ENCODE results near the gene MEGF6.
"Not testable (repeated sequence)": the region's sequence is repeated elsewhere in the genome, so short reads cannot be mapped to it uniquely, and the experiment has no call there.

Gene MEGF6

DNA sequence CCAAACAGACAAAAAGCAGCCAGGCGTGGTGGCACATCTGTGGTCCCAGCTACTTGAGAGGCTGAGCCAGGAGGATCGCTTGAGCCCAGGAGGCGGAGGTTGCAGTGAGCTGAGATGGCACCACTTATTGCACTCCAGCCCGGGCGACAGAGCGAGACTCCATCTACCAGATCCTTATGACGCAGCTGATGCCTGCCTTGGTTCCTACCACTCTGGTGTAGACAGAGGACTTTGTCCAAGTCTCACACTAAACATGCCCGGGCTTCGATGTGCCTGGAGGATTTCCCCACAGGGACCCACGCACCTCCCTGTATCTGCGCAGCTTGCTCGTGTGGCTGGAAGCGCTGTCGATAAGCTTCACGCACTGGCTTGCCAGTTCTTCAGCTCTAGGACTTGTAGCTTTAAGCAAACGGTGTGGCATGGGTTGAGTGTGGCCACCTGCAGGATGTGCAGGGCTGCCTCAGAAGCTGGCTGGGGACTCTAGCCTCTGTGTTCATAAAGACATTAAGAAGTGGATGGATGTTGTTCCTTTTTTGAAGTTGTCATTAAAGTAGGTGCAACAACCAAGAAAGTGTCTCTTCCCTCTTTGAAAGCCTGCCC is 18.4 kb upstream of the MEGF6 start:
- no peak for DNase-seq

DNA sequence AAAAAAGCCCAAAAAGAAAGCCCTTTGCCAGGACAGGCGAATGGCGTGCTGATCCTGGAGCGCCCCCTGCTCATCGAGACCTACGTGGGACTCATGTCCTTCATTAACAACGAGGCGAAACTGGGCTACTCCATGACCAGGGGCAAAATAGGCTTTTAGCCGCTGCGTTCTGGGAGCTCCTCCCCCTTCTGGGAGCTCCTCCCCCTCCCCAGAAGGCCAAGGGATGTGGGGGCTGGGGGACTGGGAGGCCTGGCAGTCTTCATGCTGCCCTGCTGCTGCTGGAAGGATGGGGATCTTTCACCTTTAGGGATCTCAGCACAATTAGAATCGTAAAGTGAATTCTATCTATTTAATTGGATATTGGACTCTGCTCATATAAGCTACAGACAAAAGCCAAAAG is 17.1 kb upstream of the MEGF6 start:
- no peak for DNase-seq

DNA sequence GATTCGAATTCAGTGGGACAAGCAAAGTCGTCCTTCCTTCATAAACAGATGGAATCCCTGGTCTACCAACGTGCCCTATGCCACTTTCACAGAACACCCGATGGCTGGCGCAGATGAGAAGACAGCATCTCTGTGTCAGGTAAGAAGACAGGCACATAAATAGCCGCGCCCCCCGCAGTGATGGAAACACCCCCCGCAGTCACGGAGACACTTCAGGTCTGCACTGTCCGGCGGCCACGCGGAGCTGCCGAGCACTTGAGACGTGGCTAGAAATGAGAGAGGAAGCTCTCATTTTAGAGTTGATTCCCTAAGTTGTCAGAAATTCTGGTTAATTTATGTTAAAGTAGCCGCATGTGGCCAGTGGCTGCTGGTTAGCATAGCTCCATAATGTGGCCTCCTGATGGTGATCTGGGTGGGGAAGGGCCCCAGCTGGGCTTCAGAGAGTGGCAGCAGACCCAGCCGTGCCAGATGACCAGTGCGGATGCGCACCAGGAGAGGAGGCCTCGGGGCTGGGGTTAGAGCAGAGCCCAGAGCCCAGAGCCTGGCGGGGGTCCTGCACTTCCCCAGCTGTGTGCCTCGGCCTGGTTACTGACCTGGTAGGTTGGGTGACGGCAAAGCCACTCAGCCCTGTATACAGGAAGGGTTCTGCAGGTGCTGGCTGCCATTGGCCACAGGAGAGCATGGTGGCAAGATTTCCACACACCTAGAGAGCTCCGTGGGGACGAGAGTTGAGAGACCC is 16.4 kb upstream of the MEGF6 start:
- no peak for DNase-seq

DNA sequence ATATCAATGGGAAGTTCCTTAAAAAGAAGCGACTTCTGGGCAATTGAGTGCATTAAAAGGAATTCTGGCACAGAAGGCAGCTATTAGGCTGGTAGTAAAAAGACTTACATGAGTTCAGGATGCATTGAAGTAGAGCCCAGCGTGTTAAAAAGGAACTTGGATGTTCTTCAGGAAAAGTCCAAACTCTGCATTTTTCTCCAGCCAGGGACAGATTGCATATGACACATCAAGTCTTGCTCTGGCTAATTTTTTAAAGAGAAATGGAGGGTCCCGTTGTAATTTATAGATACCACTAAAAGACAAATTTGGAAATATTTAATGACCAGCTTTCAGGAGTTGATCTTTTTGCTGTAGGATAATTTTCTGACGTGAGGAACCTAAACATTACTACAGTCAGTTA is 14.7 kb upstream of the MEGF6 start:
- no peak for DNase-seq

DNA sequence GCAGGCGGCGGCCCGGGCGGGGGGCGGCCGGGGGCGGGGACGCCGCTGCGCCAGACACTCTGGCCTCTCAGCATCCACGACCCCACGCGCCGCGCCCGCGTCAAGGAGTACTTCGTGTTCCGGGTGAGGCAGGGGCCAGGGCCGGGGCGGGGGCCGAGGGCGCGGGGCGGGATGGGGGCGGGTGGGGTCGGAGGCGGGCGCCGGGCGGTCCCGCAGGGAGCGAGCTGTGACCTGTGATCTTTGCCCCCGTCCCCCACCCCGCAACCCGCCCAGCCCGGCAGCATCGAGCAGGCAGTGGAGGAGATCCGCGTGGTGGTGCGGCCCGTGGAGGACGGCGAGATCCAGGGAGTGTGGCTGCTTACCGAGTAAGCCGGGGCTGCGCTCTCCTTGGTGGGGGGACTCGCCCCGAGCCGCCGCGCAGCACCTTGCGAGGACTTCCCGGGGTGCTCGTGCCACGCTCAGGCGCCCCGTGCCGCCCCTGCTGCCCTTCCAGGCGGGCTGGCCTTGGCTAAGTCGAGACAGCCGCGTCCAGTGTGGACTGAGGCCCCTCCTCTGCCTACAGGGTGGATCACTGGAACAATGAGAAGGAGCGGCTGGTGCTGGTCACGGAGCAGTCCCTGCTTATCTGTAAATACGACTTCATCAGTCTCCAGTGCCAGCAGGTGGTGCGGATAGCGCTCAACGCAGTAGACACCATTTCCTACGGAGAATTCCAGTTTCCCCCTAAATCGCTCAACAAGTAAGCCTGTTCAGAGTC is 14.0 kb upstream of the MEGF6 start:
- peak; percentile 59 for DNase-seq

DNA sequence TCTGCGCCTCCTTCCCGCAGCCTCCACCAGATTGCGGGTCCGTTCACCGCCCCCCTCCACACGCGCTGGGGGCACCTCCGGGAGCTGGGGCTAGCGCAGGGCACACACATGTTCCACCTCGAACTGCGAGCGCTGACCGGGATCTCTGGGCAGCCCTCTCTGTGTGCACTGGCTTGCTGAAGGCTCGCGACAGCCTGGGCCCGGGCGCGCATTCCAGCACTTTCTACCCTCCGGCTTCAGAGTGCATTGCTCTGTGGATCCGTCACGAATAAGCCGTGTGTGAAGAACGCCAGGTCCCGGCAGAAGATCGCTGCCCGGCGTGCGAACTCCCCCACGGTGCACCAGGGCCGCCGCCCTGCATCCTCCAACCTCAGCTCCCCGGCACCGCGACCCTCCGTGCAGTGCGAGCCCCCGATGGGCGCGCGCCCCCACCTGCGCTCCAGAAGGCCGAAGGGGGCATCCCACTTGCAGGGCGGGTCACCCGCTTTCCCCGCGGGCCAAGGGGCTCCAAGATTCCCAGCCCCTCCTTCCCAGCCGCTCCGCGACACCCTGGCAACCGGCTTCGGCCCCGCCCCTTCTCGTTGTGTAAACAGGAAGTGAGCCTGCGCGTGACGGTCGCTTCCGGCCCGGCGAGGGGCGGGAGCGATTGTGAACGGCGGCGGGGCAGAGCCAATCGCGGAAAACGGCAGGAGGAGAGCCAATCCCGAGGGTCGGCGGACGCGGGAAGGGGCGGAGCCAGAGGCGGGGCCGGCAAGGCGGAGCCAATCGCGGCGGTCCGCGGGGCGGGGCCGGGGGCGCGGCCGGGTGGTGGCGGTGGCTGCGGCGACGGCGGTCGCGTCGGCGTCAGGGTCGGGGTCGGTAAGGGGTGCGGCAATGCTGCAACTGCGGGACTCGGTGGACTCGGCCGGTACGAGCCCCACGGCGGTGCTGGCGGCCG is 13.2 kb upstream of the MEGF6 start, which contains the start of gene TPRG1L:
TSS of gene TPRG1L (plus strand) at position 816 of the 937 bp plus-strand sequence. CDS start at position 874, 58 bp downstream.
- peak; percentile 99 for DNase-seq

DNA sequence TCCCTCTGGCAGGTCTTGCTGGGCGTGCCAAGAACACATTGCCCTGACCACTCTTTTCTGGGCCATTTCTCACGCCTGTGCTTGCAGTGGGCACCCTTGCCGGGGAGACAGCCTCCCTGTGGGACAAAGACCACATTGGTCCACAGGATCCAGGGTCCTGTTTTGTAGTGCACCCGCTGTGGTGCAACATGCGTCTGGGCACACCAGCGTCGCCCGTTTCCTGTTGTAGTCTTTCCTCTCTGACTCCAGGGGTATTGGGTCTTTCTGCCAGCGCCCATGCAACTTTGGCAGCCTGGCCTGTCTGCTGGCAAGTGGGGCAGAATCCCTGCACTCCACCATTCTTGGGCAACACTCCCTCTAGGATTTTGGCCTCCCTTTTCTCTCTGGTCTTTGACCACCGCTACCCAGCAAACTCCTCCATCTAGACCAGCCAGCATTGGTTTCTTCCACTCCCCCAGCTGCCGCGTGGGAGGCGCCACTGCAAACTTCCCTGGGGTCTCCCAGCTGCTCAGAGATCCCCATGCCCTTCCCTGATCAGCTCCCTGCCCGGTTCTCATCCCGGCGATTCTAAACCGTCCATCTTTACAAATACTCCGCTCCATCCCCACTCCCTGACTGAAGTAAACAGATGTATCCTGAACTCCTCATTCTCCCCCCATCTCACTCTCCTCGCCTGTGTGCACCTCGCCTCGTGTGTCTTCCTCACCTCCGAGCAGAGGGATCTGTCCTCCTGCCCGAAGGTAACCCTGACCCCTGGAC is 12.3 kb upstream of the MEGF6 start:
- no peak for DNase-seq

DNA sequence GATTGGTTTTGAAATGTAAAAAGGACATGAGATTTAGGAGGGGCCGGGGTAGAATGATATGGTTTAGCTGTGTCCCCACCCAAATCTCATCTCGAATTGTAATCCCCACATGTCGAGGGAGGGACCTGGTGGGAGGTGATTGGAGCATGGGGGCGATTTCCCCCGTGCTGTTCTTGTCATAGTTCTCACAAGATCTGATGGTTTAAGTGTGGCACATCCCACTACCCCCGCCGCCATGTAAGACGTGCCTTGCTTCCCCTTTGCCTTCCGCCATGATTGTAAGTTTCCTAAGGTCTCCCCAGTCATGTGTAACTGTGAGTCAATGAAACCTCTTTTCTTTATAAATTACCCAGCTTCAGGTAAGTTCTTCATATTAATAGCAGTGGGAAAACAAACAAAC is 10.8 kb upstream of the MEGF6 start:
- not testable (repeated sequence) for DNase-seq

DNA sequence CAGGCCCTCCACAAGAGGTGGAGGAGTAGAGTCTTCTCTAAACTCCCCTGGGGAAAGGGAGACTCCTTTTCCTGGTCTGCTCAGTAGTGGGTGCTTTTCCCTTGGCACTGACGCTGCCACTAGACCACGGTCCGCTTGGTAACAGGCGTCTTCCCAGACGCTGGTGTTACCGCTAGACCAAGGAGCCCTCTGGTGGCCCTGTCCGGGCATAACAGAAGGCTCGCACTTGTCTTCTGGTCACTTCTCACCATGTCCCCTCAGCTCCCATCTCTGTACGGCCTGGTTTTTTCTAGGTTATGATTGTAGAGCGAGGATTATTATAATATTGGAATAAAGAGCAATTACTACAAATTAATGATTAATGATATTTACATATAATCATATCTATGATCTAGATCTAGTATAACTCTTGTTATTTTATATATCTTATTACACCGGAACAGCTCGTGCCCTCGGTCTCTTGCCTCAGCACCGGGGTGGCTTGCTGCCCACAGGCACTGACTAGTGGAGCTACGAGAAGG is 9.9 kb upstream of the MEGF6 start:
- DNase-seq = peak; percentile 69

DNA sequence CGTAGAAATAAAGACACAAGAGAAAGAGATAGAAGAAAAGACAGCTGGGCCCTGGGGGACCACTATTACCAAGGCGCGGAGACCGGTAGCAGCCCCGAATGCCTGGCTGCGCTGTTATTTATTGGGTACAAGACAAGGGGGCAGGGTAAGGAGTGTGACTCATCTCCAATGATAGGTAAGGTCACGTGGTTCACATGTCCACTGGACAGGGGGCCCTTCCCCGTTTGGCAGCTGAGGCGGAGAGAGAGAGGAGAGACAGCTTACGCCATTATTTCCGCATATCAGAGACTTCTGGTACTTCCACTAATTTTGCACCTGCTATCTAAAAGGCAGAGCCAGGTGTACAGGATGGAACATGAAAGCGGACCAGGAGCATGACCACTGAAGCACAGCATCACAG is 9.4 kb upstream of the MEGF6 start:
- DNase-seq = no peak

DNA sequence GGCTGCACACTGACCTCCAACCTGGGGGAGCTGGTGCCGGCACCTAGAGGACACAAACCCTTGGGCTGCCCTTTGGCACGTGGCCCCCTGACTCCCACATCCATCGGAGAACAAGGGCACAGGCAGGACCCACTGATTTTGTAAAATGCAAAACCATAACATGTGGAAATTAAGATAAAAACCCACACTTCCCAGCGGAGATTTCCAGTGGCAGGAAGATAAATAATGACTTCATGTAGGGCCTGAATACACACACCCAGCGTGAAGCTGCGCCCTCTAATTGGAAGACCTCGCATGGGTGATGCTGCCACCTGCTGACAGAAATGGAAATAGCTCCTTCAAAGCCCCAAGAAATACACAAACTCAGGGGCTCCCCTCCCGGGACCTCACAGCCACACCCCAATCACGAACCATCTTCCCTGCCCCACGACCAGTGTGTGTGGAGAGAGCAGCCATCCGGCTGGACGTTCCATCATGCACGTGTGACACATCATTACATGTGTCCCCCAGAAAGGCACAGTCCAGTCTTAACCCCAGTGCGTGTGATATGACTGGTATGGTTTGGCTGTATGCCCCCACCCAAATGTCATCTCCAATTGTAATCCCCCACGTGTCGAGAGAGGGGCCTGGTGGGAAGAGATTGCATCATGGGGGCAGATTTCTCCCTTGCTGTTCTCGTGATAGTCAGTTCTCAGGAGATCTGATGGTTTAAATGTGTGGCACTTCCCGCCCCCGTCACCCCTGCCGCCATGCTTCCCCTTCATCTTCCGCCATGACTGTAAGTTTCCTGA is 7.8 kb upstream of the MEGF6 start:
- peak; percentile 87 for DNase-seq

DNA sequence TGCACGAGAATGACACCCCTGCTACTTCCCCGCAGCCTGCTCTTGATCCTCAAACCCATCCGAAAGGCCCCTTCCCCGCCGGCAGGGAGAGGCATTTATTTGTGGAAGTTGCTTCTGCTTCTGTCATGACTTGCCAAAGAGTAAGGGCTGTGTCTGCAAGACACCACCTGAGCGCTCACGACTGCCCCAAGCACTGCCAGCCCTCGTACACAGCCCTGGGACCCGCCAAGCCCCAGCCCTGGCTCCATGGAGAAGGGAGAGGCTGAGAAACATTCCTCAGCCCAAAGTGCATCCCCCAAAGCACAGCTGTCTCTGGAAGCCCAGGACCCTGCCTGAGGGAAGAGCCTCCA is 7.2 kb upstream of the MEGF6 start:
- DNase-seq = no peak

DNA sequence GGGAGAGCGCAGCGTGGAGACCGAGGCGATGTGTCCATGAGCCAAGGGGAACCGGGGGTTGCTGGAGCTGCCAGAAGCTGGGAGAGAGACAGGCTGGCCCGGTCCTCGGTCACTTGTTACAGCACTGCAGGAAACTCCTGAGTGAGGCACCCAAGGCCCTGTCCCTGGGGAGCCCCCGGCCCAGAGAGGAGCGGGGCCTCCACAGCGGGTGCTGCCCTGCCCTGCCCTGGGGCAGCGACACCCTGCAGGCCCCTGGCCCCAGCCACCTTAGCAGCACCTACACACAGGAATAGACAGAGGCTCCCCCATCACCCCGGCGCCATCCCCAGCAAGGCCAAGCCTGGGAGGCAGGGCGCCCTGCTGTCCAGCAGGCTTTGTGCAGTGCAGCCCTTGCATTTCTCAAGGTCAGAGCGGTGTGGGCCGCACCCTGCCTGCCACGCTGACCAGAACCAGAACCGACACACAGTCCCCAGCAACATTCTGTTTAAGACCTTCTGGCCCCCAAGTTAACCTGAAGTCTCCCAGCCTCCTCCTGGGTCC is 6.6 kb upstream of the MEGF6 start:
- DNase-seq = no peak

DNA sequence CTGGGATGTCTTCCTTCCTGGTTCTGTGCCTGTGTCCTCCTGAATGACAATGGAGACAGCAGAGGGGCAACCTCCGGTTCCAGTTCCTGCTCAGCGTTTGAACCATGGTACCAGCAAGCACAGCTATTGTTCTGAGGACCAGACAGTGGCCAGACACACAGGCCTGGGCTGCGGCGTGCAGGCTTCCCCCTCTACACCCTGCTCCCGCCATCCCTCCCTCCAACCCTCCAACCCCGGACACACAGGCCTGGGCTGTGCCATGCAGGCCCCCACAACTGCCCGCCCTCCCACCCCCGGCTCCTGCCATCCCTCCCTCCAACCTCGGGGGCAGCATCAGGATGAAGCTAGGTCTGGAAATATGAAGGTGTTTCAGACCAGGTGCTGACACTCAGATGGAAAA is 5.6 kb upstream of the MEGF6 start:
- no peak for DNase-seq

DNA sequence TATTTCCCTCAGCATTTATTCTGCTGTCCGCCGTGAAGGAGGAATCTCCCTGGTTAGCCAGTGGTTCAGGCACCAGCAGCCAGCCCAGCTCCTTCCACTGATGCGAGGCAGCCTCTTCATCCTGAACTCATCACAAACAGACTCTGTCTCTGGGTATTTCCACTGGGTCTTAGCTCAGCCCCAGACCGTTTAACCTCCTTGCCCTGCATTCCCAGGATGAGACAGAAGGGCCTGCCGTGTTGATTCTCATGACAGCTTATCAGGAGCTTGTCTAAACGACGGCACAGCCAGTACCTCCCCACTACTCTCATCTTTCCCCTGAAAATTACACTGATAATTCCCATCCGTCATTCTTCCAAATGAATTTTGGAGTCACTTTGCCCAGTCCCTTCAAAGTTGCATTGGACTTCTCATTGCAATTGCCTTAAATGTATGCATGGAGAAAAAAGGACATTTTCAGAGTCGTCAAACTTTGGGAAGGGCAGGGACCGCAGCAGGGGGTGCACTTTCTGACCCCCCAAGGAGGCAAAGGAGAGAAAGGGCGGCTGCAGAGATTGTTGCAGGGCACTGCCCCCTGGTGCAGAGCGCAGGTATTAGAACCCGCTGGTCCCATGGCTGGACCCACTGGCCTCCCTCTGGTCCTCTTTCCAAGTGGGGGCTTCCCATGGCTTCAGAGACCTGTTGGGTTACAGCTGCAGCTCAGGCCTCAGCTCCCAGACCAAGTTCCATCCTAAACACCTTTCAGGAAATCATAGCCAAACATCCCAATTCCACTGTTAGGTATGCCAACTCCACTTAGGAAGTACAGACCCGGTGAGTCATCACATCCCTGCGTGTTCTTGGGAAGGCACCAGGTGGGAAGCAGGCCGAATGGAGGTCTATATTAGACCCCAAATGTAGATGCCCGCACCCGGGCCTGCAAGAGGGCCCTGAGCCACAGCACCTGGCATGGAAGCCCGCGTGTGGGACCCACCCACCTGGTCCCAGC is 3.7 kb upstream of the MEGF6 start:
- DNase-seq = no peak

DNA sequence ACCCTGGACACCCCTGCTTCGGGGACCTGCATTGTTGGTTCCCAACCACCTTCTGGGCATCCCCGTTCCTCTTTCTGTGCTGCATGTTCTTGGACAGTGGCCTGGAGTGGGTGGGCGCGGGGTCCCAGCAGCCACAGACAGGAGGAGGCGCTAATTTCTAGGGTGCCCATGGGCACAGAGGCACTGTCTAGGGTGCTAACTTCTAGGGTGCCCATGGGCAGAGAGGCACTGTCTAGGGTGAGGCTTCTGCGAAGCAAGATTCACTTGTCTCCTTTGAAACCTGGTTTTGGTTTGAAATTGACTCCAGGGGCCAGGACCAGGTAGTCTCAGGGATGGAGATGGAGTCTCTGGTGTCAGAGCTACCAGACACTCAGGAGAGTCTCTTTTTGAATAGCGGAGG is 815 bp upstream of the MEGF6 start:
- DNase-seq = no peak

DNA sequence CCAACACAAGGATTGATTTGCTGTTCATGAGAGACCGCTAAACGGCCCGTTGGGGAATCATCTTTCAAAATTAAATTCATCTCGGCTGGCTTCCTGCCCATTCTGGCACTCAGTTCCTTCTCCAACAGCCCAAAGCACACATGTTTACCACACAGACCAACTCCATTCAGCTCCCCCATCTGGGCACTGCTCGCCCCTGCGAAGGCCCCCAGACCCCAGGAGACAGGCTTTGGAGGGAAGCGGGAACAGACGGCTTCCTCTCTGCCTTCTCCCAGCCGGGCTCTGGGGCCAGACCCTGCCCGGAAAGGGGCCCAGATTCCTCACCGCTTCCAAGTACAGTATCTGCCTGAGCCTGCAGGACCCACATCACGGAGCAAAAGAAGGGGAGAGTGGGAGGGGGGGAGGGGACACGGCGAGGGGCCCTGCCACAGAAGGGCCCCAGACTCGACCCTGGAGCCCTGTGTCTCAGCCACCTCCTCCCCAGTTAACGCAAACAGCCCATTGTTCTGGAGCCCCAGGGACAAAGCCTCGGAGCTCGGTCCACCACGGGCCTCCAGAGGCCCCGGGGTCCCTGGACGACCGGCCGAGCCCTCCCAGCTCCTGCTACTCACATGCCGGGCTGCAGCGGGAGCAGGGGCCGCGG is 660 bp downstream of the MEGF6 start:
- DNase-seq = peak; percentile 71

DNA sequence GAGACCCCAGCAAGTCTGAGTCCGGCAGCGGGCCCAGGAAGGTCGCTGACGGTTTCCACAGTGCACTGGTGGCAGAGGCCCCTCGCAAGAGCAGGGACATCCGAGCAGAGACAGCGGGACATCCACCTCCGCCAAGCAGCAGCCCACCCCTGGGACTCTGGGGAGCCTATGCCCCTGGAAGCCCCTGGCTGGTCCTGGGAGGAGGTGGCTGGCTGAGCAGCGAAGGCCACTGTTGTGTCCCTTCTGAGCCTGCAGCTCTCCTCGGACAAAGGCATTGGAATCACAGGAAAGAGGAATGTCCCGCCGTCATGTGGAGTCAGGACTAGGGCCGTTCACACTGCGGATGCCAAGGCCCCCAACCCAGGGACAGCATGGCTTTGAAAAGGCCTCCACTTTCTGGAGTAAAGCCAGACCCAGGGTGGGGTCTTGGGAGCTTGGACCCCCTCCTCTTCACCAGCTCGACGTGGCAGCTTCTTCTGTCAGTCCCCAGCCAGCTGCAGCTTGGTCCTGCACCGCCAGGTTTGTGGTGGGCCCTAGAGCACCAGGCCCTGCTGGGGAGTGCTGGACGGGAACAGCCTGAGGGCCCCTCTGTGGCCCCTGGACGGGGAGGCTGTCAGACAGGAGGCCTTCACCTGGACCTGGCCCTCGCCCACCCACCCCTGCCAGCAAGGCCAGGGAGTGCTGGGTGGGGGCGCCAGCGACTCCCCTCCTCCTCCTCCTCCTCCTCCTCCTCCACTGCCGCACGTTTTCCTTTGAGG is 1.4 kb downstream of the MEGF6 start:
- DNase-seq = no peak

Data from retina (tissue), 1 donor.